ENCODE measurements around the gene LUC7L2. TPM values are rescaled to one million over a fixed set of nuclear protein-coding genes. Genes with fewer than 3 reads are reported as not detected.

LUC7L2 gene
- total RNA-seq, 1 experiment from 2014 or later: 74.2 TPM

DNA sequence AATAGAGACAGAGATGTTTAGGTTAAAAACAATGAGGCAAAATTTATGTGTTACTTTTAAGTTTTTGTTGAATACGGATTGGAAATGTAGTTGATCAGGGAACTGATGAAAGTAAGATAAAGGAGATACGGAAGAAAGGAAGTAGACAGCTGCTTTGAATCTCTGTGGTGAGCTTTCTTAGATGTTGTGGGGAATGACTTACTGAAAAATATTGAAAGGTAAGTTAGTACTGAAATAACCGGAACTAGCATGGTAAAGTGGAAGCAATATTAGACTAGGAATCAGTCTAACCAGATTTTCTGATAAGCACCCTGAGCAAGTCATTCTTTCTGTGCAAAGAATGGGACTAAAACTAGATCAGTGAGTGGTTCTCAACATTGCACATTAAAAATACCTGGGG is 34.8 kb downstream of the LUC7L2 start:
- Mint-ChIP-seq H3K27ac (ENCODE audit: unreplicated experiment) (no peak overlapping the region), H3K36me3 (ENCODE audit: insufficient read depth, unreplicated experiment) (peaks cover 40% of the 10 kb centered on the region), H3K4me3 (ENCODE audit: unreplicated experiment) (no peak overlapping the region), H3K27me3 (ENCODE audit: insufficient read depth, unreplicated experiment) (no peaks in the 10 kb centered on the region), H3K9me3 (ENCODE audit: unreplicated experiment) (no peaks in the 10 kb centered on the region), H3K4me1 (ENCODE audit: low read depth, unreplicated experiment) (peaks cover 6% of the 10 kb centered on the region)
- ChIA-PET POLR2A (no interaction called here), CTCF (no interaction called here)
- Histone ChIP-seq H3K27me3 (replicated peaks; ENCODE audit: control insufficient read depth, insufficient read depth, low read length) (no peaks in the 10 kb centered on the region), H3K4me1 (no peaks in the 10 kb centered on the region), H3K36me3 (ENCODE audit: control insufficient read depth, insufficient read depth, low read length) (no peaks in the 10 kb centered on the region), H3K9me3 (no peaks in the 10 kb centered on the region), H3K4me3 (ENCODE audit: low read depth, low read length) (no peak overlapping the region)
- BruUV-seq (replicated peaks): no TSS peak
- no peak for DNase-seq
- TF ChIP-seq, protein P1, sequence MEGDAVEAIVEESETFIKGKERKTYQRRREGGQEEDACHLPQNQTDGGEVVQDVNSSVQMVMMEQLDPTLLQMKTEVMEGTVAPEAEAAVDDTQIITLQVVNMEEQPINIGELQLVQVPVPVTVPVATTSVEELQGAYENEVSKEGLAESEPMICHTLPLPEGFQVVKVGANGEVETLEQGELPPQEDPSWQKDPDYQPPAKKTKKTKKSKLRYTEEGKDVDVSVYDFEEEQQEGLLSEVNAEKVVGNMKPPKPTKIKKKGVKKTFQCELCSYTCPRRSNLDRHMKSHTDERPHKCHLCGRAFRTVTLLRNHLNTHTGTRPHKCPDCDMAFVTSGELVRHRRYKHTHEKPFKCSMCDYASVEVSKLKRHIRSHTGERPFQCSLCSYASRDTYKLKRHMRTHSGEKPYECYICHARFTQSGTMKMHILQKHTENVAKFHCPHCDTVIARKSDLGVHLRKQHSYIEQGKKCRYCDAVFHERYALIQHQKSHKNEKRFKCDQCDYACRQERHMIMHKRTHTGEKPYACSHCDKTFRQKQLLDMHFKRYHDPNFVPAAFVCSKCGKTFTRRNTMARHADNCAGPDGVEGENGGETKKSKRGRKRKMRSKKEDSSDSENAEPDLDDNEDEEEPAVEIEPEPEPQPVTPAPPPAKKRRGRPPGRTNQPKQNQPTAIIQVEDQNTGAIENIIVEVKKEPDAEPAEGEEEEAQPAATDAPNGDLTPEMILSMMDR (IDR thresholded peaks at IDR 0.05; ENCODE audit: insufficient read depth in 1 of 2, low read depth in 1 of 2, low read length in 1 of 2, severe bottlenecking in 1 of 2, unreplicated experiment in 1 of 2): no peak
- intact Hi-C loops (cut with micrococcal nuclease; ENCODE audit: unreplicated experiment): no loop called here

DNA sequence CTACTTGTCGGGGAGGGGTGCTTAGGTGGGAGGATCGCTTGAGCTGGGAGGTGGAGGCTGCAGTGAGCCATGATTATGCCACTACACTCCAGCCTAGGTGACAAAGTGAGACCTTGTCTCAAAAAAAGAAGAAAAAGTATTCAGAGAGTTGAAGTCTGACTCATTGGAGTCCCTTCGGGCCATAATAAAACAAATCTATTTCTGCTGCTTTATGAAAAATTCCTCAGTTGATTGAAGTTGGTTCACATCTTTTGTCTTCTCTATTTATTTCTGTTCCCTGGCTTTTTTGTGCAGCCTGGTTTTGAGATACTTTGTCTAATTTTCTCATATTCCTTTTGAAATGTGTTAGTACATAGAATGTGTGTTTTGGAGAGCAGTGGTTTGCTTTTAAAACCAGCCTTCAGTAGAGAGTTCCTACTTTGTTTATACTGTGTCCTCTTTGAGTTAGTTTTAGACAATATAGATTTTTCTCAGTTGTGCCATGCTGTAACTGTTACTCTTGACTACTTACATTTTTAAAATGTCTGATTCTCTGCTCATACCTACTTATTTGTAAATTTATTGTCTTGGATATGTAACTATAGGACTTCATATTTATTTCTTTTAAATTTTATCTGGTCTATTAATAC is 36.7 kb downstream of the LUC7L2 start:
- Histone ChIP-seq H3K4me1 (no peaks in the 10 kb centered on the region), H3K9me3 (no peaks in the 10 kb centered on the region), H3K36me3 (ENCODE audit: control insufficient read depth, insufficient read depth, low read length) (no peaks in the 10 kb centered on the region), H3K27me3 (replicated peaks; ENCODE audit: control insufficient read depth, insufficient read depth, low read length) (no peaks in the 10 kb centered on the region), H3K4me3 (ENCODE audit: low read depth, low read length) (no peak overlapping the region)
- Mint-ChIP-seq H3K4me3 (ENCODE audit: unreplicated experiment) (no peak overlapping the region), H3K27ac (ENCODE audit: unreplicated experiment) (no peak overlapping the region), H3K36me3 (ENCODE audit: insufficient read depth, unreplicated experiment) (peaks cover 32% of the 10 kb centered on the region), H3K27me3 (ENCODE audit: insufficient read depth, unreplicated experiment) (no peaks in the 10 kb centered on the region), H3K4me1 (ENCODE audit: low read depth, unreplicated experiment) (peaks cover 6% of the 10 kb centered on the region), H3K9me3 (ENCODE audit: unreplicated experiment) (no peaks in the 10 kb centered on the region)
- no TSS peak for BruUV-seq (replicated peaks)
- no peak for DNase-seq
- intact Hi-C loops (cut with micrococcal nuclease; ENCODE audit: unreplicated experiment): no loop called here
- ChIA-PET CTCF (no interaction called here), POLR2A (no interaction called here)
- TF ChIP-seq, protein P1 (IDR thresholded peaks at IDR 0.05; ENCODE audit: insufficient read depth in 1 of 2, low read depth in 1 of 2, low read length in 1 of 2, severe bottlenecking in 1 of 2, unreplicated experiment in 1 of 2): no peak

DNA sequence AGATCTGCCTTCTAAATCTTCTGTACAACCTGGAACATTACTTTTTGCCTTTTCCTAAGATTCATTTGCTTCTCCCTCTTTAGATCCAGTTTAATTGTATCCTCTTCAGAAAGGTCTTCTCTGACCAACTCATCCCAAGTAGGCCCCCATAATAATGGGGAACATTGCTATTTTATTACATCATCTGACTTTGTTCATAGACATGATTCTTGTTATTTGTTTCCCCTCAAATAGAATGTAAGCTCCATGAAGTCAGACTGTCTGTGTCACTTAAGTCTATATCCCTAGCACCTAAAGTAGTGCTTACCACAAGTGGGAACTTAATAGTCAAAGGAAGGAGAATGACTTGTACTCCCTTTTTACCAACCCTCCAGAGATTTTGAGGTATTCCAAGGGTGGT is 37.5 kb downstream of the LUC7L2 start:
- Histone ChIP-seq H3K4me1 (no peaks in the 10 kb centered on the region), H3K9me3 (no peaks in the 10 kb centered on the region), H3K27me3 (replicated peaks; ENCODE audit: control insufficient read depth, insufficient read depth, low read length) (no peaks in the 10 kb centered on the region), H3K4me3 (ENCODE audit: low read depth, low read length) (no peak overlapping the region), H3K36me3 (ENCODE audit: control insufficient read depth, insufficient read depth, low read length) (no peaks in the 10 kb centered on the region)
- Mint-ChIP-seq H3K9me3 (ENCODE audit: unreplicated experiment) (no peaks in the 10 kb centered on the region), H3K27ac (ENCODE audit: unreplicated experiment) (no peak overlapping the region), H3K4me3 (ENCODE audit: unreplicated experiment) (no peak overlapping the region), H3K4me1 (ENCODE audit: low read depth, unreplicated experiment) (peaks cover 6% of the 10 kb centered on the region), H3K27me3 (ENCODE audit: insufficient read depth, unreplicated experiment) (no peaks in the 10 kb centered on the region), H3K36me3 (ENCODE audit: insufficient read depth, unreplicated experiment) (peaks cover 39% of the 10 kb centered on the region)
- ChIA-PET POLR2A (interaction anchor here (0.6 kb wide), 1 partner anchor 17 kb away, joined by 4 read pairs; no protein-coding TSS in a partner anchor), CTCF (no interaction called here)
- no TSS peak for BruUV-seq (replicated peaks)
- intact Hi-C loops (cut with micrococcal nuclease; ENCODE audit: unreplicated experiment): no loop called here
- DNase-seq: no peak
- TF ChIP-seq, protein P1 (IDR thresholded peaks at IDR 0.05; ENCODE audit: insufficient read depth in 1 of 2, low read depth in 1 of 2, low read length in 1 of 2, severe bottlenecking in 1 of 2, unreplicated experiment in 1 of 2): no peak

Data from Caco-2 (cell line).